ENCODE measurements around the gene HOPX.
A peak's percentile ranks its signal among the peaks of the same experiment; 100 is the strongest.
"Not testable (repeated sequence)": the region's sequence is repeated elsewhere in the genome, so short reads cannot be mapped to it uniquely, and the experiment has no call there.

Gene HOPX

GRCh38 chr4:56681158-56681852 is at the start of gene HOPX:
Gene HOPX, minus strand, starts transcription at chr4:56681296. Its CDS starts 23,480 bp downstream, at chr4:56657816.
- DNase-seq = peak; percentile 67

- no peak for DNase-seq
Measured at GRCh38 chr4:56730097-56730496, 49.0 kb upstream of the HOPX start.

- no peak for DNase-seq
Measured at GRCh38 chr4:56728512-56728911, 47.4 kb upstream of the HOPX start.

GRCh38 chr4:56727150-56727549 is 46.1 kb upstream of the HOPX start:
- no peak for DNase-seq

- DNase-seq = not testable (repeated sequence)
Measured at GRCh38 chr4:56726593-56726992, 45.5 kb upstream of the HOPX start.

GRCh38 chr4:56723659-56724230 is 42.6 kb upstream of the HOPX start:
- peak; percentile 33 for DNase-seq

GRCh38 chr4:56723201-56723605 is 42.1 kb upstream of the HOPX start:
- DNase-seq = peak; percentile 81

- no peak for DNase-seq
Measured at GRCh38 chr4:56708146-56708545, 27.1 kb upstream of the HOPX start.

GRCh38 chr4:56705966-56706365 is 24.9 kb upstream of the HOPX start:
- DNase-seq = no peak

GRCh38 chr4:56705334-56705733 is 24.2 kb upstream of the HOPX start:
- DNase-seq = no peak

- DNase-seq = no peak
Measured at GRCh38 chr4:56704089-56704871, 23.2 kb upstream of the HOPX start.

- no peak for DNase-seq
Measured at GRCh38 chr4:56703378-56703777, 22.3 kb upstream of the HOPX start.

GRCh38 chr4:56701644-56702043 is 20.5 kb upstream of the HOPX start:
- DNase-seq = no peak

GRCh38 chr4:56701161-56701480 is 20.0 kb upstream of the HOPX start:
- DNase-seq = no peak

GRCh38 chr4:56699537-56700105 is 18.5 kb upstream of the HOPX start:
- no peak for DNase-seq

- no peak for DNase-seq
Measured at GRCh38 chr4:56698329-56698728, 17.2 kb upstream of the HOPX start.

- DNase-seq = no peak
Measured at GRCh38 chr4:56696056-56696455, 15.0 kb upstream of the HOPX start.

GRCh38 chr4:56693476-56693875 is 12.4 kb upstream of the HOPX start:
- DNase-seq = not testable (repeated sequence)

GRCh38 chr4:56692576-56692975 is 11.5 kb upstream of the HOPX start:
- DNase-seq = no peak

- no peak for DNase-seq
Measured at GRCh38 chr4:56691425-56691824, 10.3 kb upstream of the HOPX start.

- no peak for DNase-seq
Measured at GRCh38 chr4:56690393-56690792, 9.3 kb upstream of the HOPX start.

GRCh38 chr4:56689201-56689969 is 8.3 kb upstream of the HOPX start:
- DNase-seq = no peak

- DNase-seq = no peak
Measured at GRCh38 chr4:56688094-56688647, 7.1 kb upstream of the HOPX start.

Measured in activated CD4-positive, alpha-beta T cell treated with anti-CD3 and anti-CD28 coated beads, Interleukin-2, Interleukin-6, amounts not matched to agents 100 ng/mL and 50 ng/mL, durations not matched to agents 16 hours and 8 hours (primary cell).